Endothelial cell of umbilical vein (primary cell): ENCODE data around the gene ADCY7. TPM values are rescaled to one million over a fixed set of nuclear protein-coding genes. Genes with fewer than 3 reads are reported as not detected.

Experiments
- BruUV-seq: library from RNA; stranded (reverse); fragments of 400-500 nt; replicated peaks from 2 replicates; lab custom pipeline; 2021; lab: Mats Ljungman, UMichigan
- CTCF ChIA-PET: fragments of 300-600, 350-600 bp; sonication (Branson Sonifier 250); formaldehyde crosslinking; loops from one replicate; lab custom pipeline; 2021; ENCODE audit warnings: antibody characterized with exemption, inconsistent platforms; lab: Charles Lee
- POLR2A ChIA-PET: fragments of 300-600, 350-600 bp; sonication (Branson Sonifier 250); formaldehyde crosslinking; loops from one replicate; lab custom pipeline; 2021; ENCODE audit warnings: antibody characterized with exemption, inconsistent platforms; lab: Charles Lee
- DNase-seq: peaks from one replicate; pipeline ENCODE4 v3.0.0-alpha.2; 2011; ENCODE audit warnings: low read depth, low spot score
- FAIRE-seq: peaks from 2 replicates; lab custom pipeline; 2011; peaks lifted over from hg19 to GRCh38; lab: Jason Lieb, UNC
- H2AFZ ChIP-seq: 2 replicates; pipeline ENCODE4 v1.6.0; 2012; ENCODE audit warnings: low read depth, low read length, control low read depth, inconsistent platforms
- H3K27ac ChIP-seq: 2 replicates; pipeline ENCODE4 v1.5.1; 2011; ENCODE audit warnings: low read depth, mild to moderate bottlenecking, control low read depth, low read length, moderate library complexity; ENCODE audit not compliant: insufficient read depth
- H3K27me3 ChIP-seq, 2 experiments: 2 replicates each; pipeline versions ENCODE4 v1.6.0 to v1.6.1; 2011; ENCODE audit warnings: low read length in 2 of 2, mixed read lengths in 1 of 2; ENCODE audit not compliant: control insufficient read depth in 2 of 2, insufficient read depth in 2 of 2
- H3K36me3 ChIP-seq, 2 experiments: 2 replicates in 1 of 2; 3 replicates in 1 of 2; pipeline ENCODE4 v1.5.1; 2011; ENCODE audit warnings: low read length in 2 of 2, mild to moderate bottlenecking in 1 of 2, moderate library complexity in 1 of 2; ENCODE audit not compliant: control insufficient read depth in 2 of 2, insufficient read depth in 2 of 2; ENCODE audit errors: extremely low read depth in 1 of 2
- H3K4me1 ChIP-seq: 3 replicates; pipeline ENCODE4 v1.5.1; 2011; ENCODE audit warnings: mild to moderate bottlenecking, low read length; ENCODE audit not compliant: control insufficient read depth, insufficient read depth; ENCODE audit errors: extremely low read depth
- H3K4me2 ChIP-seq: 2 replicates; pipeline ENCODE4 v1.6.1; 2011; ENCODE audit warnings: low read length, control low read depth, mixed read lengths; ENCODE audit not compliant: insufficient read depth
- H3K4me3 ChIP-seq, 3 experiments: fragments of 200-600 bp in 1 of 3; sonication (generic), shearing (Covaris generic) in 1 of 3; replicated peaks in 1 of 3; 2 replicates each; pipeline ENCODE4 v1.5.1; 2011 to 2016; ENCODE audit warnings: control low read depth in 3 of 3, low read length in 3 of 3, mild to moderate bottlenecking in 2 of 3, inconsistent platforms in 1 of 3, low read depth in 1 of 3, moderate library complexity in 1 of 3; ENCODE audit not compliant: insufficient read depth in 1 of 3
- H3K79me2 ChIP-seq: 2 replicates; pipeline ENCODE4 v1.6.0; 2012; ENCODE audit warnings: low read length, inconsistent platforms; ENCODE audit not compliant: control insufficient read depth, insufficient read depth
- H3K9ac ChIP-seq: replicated peaks from 2 replicates; pipeline ENCODE3; 2011; ENCODE audit warnings: low read length, control low read depth; ENCODE audit not compliant: insufficient read depth; ENCODE audit errors: extremely low read depth
- H3K9me1 ChIP-seq: replicated peaks from 3 replicates; pipeline ENCODE4 v1.6.0; 2011; ENCODE audit warnings: mild to moderate bottlenecking, low read length; ENCODE audit not compliant: control insufficient read depth, insufficient read depth; ENCODE audit errors: extremely low read depth
- H3K9me3 ChIP-seq: replicated peaks from 2 replicates; pipeline ENCODE4 v1.5.1; 2012; ENCODE audit warnings: low read length, inconsistent platforms; ENCODE audit not compliant: control insufficient read depth, insufficient read depth
- H4K20me1 ChIP-seq: replicated peaks from 2 replicates; pipeline ENCODE3; 2011; ENCODE audit warnings: mild to moderate bottlenecking, low read length; ENCODE audit not compliant: control insufficient read depth, insufficient read depth; ENCODE audit errors: extremely low read depth
- CTCF ChIP-seq, 2 donors: IDR thresholded peaks; 1 replicate in 1 of 2; 2 replicates in 1 of 2; pipeline ENCODE4 v1.5.1; 2011; ENCODE audit warnings: low read length in 2 of 2, mild to moderate bottlenecking in 2 of 2, moderate library complexity in 2 of 2, control low read depth in 1 of 2, inconsistent platforms in 1 of 2, low read depth in 1 of 2; ENCODE audit not compliant: insufficient read depth in 1 of 2; ENCODE audit errors: extremely low read depth in 1 of 2
- EZH2 ChIP-seq: IDR thresholded peaks from 2 replicates; pipeline ENCODE4 v1.6.1; 2012; ENCODE audit warnings: borderline replicate concordance, low read depth, mild to moderate bottlenecking, moderate library complexity, low read length, inconsistent platforms; ENCODE audit not compliant: severe bottlenecking
- FOS ChIP-seq: IDR thresholded peaks from 2 replicates; pipeline ENCODE4 v1.6.1; 2011; ENCODE audit warnings: mild to moderate bottlenecking, low read length, moderate library complexity, borderline replicate concordance; ENCODE audit not compliant: insufficient read depth
- GATA2 ChIP-seq: IDR thresholded peaks from 2 replicates; pipeline ENCODE4 v1.7.0; 2011; ENCODE audit warnings: low read depth, mild to moderate bottlenecking, moderate library complexity, mixed read lengths, low read length; ENCODE audit not compliant: insufficient read length, insufficient read depth
- JUN ChIP-seq: IDR thresholded peaks from 2 replicates; pipeline ENCODE4 v1.6.1; 2011; ENCODE audit warnings: borderline replicate concordance, low read depth; ENCODE audit not compliant: insufficient read length, insufficient read depth
- MAX ChIP-seq: IDR thresholded peaks from 2 replicates; pipeline ENCODE4 v1.6.1; 2011; ENCODE audit not compliant: insufficient read depth, insufficient read length
- MYC ChIP-seq: IDR thresholded peaks from one replicate; pipeline ENCODE4 v1.6.1; 2011; ENCODE audit warnings: mild to moderate bottlenecking, low read depth, low read length
- POLR2A ChIP-seq: IDR thresholded peaks from 2 replicates; pipeline ENCODE4 v1.6.1; 2012; ENCODE audit warnings: low read depth, mild to moderate bottlenecking, control low read depth, low read length
- POLR2AphosphoS5 ChIP-seq: IDR thresholded peaks from 2 replicates; pipeline ENCODE4 v1.6.1; 2012; ENCODE audit warnings: low read depth, mild to moderate bottlenecking, control low read depth, low read length, moderate library complexity; ENCODE audit not compliant: insufficient read depth
- dilution Hi-C: fragments of 300-500 bp; cut with MboI; formaldehyde crosslinking; loops from one replicate; pipeline ENCODE4 v1.15.0; 2019; ENCODE audit warnings: low sequenced_read_pairs; ENCODE audit not compliant: extremely low pct_ligation_motif_present
- intact Hi-C: fragments of 100-400 bp; cut with micrococcal nuclease; formaldehyde crosslinking; loops from one replicate; pipeline ENCODE4 v1.10.0; 2022
- polyA plus RNA-seq, 4 experiments: library from polyadenylated mRNA; depleted of rRNA in 3 of 4; stranded (reverse) in 3 of 4; unstranded in 1 of 4; fragments of >200 nt; gene quantifications; 2 replicates each; pipeline versions ENCODE4 v1.2.1 to v1.2.3, GENCODE V29; 2011 to 2012; ENCODE audit warnings: missing spikeins in 1 of 4
- total RNA-seq: library from RNA; stranded (reverse); gene quantifications from 2 replicates; pipeline ENCODE4 v1.2.3, GENCODE V29; 2021

Gene ADCY7
- total and polyA plus RNA-seq, 2 donors (not counting 3 experiments of a cell fraction or from before 2014, with no cell fraction given): 3.5 to 9.3 TPM

- H3K36me3 ChIP-seq: peaks cover 6 to 13% of the 10 kb centered on the region in 2 experiments
- dilution Hi-C loops: no loop called here
- no peak overlapping the region for H3K27ac ChIP-seq
- H3K4me1 ChIP-seq: no peaks in the 10 kb centered on the region
- no peaks in the 10 kb centered on the region for H3K9me3 ChIP-seq
- H3K9ac ChIP-seq: no peak overlapping the region
- no TSS peak for BruUV-seq
- TF ChIP-seq FOS (no peak), EZH2 (no peak), MAX (no peak), POLR2A (no peak)
- H3K27me3 ChIP-seq: no peaks in the 10 kb centered on the region
- no peak overlapping the region for H3K4me3 ChIP-seq
- no peak overlapping the region for H2AFZ ChIP-seq
- intact Hi-C loops: no loop called here
- ChIA-PET POLR2A (no interaction called here), CTCF (interaction anchor here (1.0 to 2.0 kb wide), 7 partner anchors 19 to 446 kb away, joined by 3 to 8 read pairs (median 4); partner anchors contain the start of gene CNEP1R1)
- FAIRE-seq: no peak
- no peak for DNase-seq
- no peaks in the 10 kb centered on the region for H3K9me1 ChIP-seq
- peaks cover 5% of the 10 kb centered on the region for H4K20me1 ChIP-seq
- no peak overlapping the region for H3K4me2 ChIP-seq
- peaks cover 70% of the 10 kb centered on the region for H3K79me2 ChIP-seq
These were observed 93.9 kb downstream of the ADCY7 start for GRCh38 chr16:50360033-50360778.

- intact Hi-C loops: no loop called here
- no peak overlapping the region for H2AFZ ChIP-seq
- ChIA-PET CTCF (interaction anchor here (1.5 to 1.6 kb wide), 2 partner anchors 150 to 446 kb away, joined by 4 to 8 read pairs; no protein-coding TSS in a partner anchor), POLR2A (interaction anchor here (0.6 kb wide), 1 partner anchor 124 kb away, joined by 4 read pairs; no protein-coding TSS in a partner anchor)
- TF ChIP-seq MAX (no peak), POLR2A (no peak), EZH2 (no peak), MYC (no peak), GATA2 (no peak), JUN (no peak), FOS (no peak), CTCF (IDR thresholded peaks at IDR 0.05; ENCODE audit: extremely low read depth in 1 of 2, insufficient read depth in 1 of 2, low read depth in 1 of 2, low read length in 2 of 2) (no peak), POLR2AphosphoS5 (no peak)
- H3K4me1 ChIP-seq: no peaks in the 10 kb centered on the region
- DNase-seq (no peak), FAIRE-seq (no peak)
- no peak overlapping the region for H3K27ac ChIP-seq
- peaks cover 2% of the 10 kb centered on the region for H4K20me1 ChIP-seq
- no peak overlapping the region for H3K9ac ChIP-seq
- peaks cover 74% of the 10 kb centered on the region for H3K79me2 ChIP-seq
- H3K9me1 ChIP-seq: no peaks in the 10 kb centered on the region
- H3K4me2 ChIP-seq: no peak overlapping the region
- no peaks in the 10 kb centered on the region for H3K9me3 ChIP-seq
- dilution Hi-C loops: no loop called here
- no peak overlapping the region for H3K4me3 ChIP-seq
- peaks cover 6 to 14% of the 10 kb centered on the region in 2 experiments for H3K36me3 ChIP-seq
- no TSS peak for BruUV-seq
- no peaks in the 10 kb centered on the region for H3K27me3 ChIP-seq
These were observed 94.4 kb downstream of the ADCY7 start for GRCh38 chr16:50360779-50361178.
